Upper lobe of left lung (tissue), 4 donors: Measurements from ENCODE around the gene ANKRD13B.

Experiments
- EP300 ChIP-seq, 4 donors: sonication (generic); formaldehyde crosslinking; IDR thresholded peaks; one replicate each; pipeline ENCODE4 v1.5.1; 2017; ENCODE audit warnings: antibody characterized with exemption in 4 of 4, control low read depth in 2 of 4
- POLR2A ChIP-seq, 4 donors: fragments of 450-650 bp; IDR thresholded peaks; one replicate each; pipeline ENCODE4 v1.5.1; 2016 to 2017; ENCODE audit warnings: antibody characterized with exemption in 4 of 4, mild to moderate bottlenecking in 2 of 4
- TF ChIP-seq, protein P1 (sequence below), 6 experiments: fragments of 450-650 bp in 4 of 6; fragments of 200-600 bp in 2 of 6; sonication (generic) in 2 of 6; IDR thresholded peaks; one replicate each; pipeline ENCODE4 v1.5.1; 2016 to 2019; ENCODE audit warnings: antibody characterized with exemption in 6 of 6

DNA sequence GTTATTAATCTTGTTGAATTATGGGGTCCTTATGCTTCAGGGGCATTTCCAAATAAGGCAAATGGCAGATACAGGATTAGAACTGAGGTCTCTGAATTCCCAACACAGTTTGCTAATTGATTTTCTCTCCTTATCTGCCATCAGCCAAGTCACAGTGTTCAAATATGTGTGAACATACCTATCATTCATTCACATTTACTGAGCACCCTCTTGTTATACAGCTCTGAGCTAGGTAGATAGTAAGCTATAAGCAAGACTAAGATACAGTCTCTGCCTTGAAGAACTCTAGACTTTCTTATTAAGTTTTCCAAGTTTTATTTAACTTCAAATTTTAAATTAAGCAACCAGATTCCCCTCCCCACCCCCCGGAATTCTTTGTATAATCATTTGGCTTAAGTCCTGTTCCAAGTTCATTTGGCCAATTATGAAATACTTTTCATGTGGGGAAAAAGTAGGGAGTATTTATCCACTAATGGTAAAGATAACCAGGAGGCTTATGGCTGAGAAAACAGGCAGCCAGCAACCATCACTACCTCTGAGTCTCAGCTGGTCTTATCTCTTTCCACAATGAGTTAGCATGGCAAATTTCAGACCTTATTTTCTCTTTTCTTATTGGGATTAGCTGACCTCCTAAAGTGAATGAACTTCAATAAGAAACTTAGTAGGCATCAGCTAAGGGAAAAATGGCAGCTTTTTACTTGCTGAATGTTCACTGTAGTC, 61.2 kb downstream of the ANKRD13B start:
- TF ChIP-seq, protein P1, sequence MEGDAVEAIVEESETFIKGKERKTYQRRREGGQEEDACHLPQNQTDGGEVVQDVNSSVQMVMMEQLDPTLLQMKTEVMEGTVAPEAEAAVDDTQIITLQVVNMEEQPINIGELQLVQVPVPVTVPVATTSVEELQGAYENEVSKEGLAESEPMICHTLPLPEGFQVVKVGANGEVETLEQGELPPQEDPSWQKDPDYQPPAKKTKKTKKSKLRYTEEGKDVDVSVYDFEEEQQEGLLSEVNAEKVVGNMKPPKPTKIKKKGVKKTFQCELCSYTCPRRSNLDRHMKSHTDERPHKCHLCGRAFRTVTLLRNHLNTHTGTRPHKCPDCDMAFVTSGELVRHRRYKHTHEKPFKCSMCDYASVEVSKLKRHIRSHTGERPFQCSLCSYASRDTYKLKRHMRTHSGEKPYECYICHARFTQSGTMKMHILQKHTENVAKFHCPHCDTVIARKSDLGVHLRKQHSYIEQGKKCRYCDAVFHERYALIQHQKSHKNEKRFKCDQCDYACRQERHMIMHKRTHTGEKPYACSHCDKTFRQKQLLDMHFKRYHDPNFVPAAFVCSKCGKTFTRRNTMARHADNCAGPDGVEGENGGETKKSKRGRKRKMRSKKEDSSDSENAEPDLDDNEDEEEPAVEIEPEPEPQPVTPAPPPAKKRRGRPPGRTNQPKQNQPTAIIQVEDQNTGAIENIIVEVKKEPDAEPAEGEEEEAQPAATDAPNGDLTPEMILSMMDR (IDR thresholded peaks at IDR 0.05) = no peak
- TF ChIP-seq POLR2A (IDR thresholded peaks at IDR 0.05) (no peak), EP300 (IDR thresholded peaks at IDR 0.05) (no peak)
